Astrocyte (in vitro differentiated cells and primary cell): ENCODE measurements around the gene PNPLA1. TPM values are rescaled to one million over a fixed set of nuclear protein-coding genes. Genes with fewer than 3 reads are reported as not detected.

Source experiments
- DNase-seq: peaks from one replicate; pipeline ENCODE4 v3.0.0-alpha.2; 2010; ENCODE audit warnings: low read depth
- FAIRE-seq: peaks from 2 replicates; lab custom pipeline; 2011; peaks lifted over from hg19 to GRCh38; lab: Jason Lieb, UNC
- H2AFZ ChIP-seq: 2 replicates; pipeline ENCODE4 v1.6.0; 2012; ENCODE audit warnings: low read depth, low read length, inconsistent platforms
- H3K27ac ChIP-seq: 2 replicates; pipeline ENCODE4 v1.5.1; 2011; ENCODE audit warnings: low read depth, low read length, inconsistent platforms
- H3K27me3 ChIP-seq: 2 replicates; pipeline ENCODE4 v1.6.0; 2011; ENCODE audit warnings: low read length, inconsistent platforms; ENCODE audit not compliant: insufficient read depth
- H3K36me3 ChIP-seq: 2 replicates; pipeline ENCODE4 v1.5.1; 2011; ENCODE audit warnings: low read length, inconsistent platforms; ENCODE audit not compliant: insufficient read depth
- H3K4me1 ChIP-seq: 2 replicates; pipeline ENCODE4 v1.5.1; 2011; ENCODE audit warnings: low read length, inconsistent platforms; ENCODE audit not compliant: insufficient read depth
- H3K4me2 ChIP-seq: 2 replicates; pipeline ENCODE4 v1.6.0; 2012; ENCODE audit warnings: low read length, inconsistent platforms
- H3K4me3 ChIP-seq: 2 replicates; pipeline ENCODE4 v1.5.1; 2011; ENCODE audit warnings: low read depth, mild to moderate bottlenecking, low read length, inconsistent platforms; ENCODE audit not compliant: insufficient read depth
- H3K79me2 ChIP-seq: 2 replicates; pipeline ENCODE4 v1.6.0; 2012; ENCODE audit warnings: mild to moderate bottlenecking, low read length, inconsistent platforms; ENCODE audit not compliant: insufficient read depth
- H3K9ac ChIP-seq: 2 replicates; pipeline ENCODE4 v1.6.0; 2012; ENCODE audit warnings: mild to moderate bottlenecking, low read length, inconsistent platforms
- H3K9me3 ChIP-seq: 2 replicates; pipeline ENCODE4 v1.5.1; 2012; ENCODE audit warnings: low read depth, mild to moderate bottlenecking, low read length, inconsistent platforms; ENCODE audit not compliant: insufficient read depth
- H4K20me1 ChIP-seq: 2 replicates; pipeline ENCODE4 v1.6.0; 2012; ENCODE audit warnings: low read length, inconsistent platforms; ENCODE audit not compliant: insufficient read depth
- H3K27ac Mint-ChIP-seq: one replicate; pipeline ENCODE4 v1.8.0; 2021; ENCODE audit warnings: mild to moderate bottlenecking, mixed read lengths; ENCODE audit not compliant: unreplicated experiment
- H3K27me3 Mint-ChIP-seq: one replicate; pipeline ENCODE4 v1.8.0; 2021; ENCODE audit warnings: low read depth, mixed read lengths; ENCODE audit not compliant: unreplicated experiment
- H3K36me3 Mint-ChIP-seq: one replicate; pipeline ENCODE4 v1.8.0; 2021; ENCODE audit warnings: low read depth, mixed read lengths; ENCODE audit not compliant: unreplicated experiment
- H3K4me1 Mint-ChIP-seq: one replicate; pipeline ENCODE4 v1.8.0; 2021; ENCODE audit warnings: low read depth, mixed read lengths; ENCODE audit not compliant: unreplicated experiment
- H3K4me3 Mint-ChIP-seq: one replicate; pipeline ENCODE4 v1.8.0; 2021; ENCODE audit warnings: mild to moderate bottlenecking, moderate library complexity, mixed read lengths; ENCODE audit not compliant: unreplicated experiment
- H3K9me3 Mint-ChIP-seq: one replicate; pipeline ENCODE4 v1.8.0; 2021; ENCODE audit warnings: mild to moderate bottlenecking, mixed read lengths; ENCODE audit not compliant: unreplicated experiment
- CTCF ChIP-seq: IDR thresholded peaks from 2 replicates; pipeline ENCODE4 v1.5.1; 2011; ENCODE audit warnings: low read depth, mild to moderate bottlenecking, inconsistent platforms, low read length, moderate library complexity; ENCODE audit not compliant: insufficient read depth
- EZH2 ChIP-seq: IDR thresholded peaks from 2 replicates; pipeline ENCODE4 v1.6.1; 2012; ENCODE audit warnings: mild to moderate bottlenecking, low read length, inconsistent platforms; ENCODE audit not compliant: insufficient read depth
- total RNA-seq: library from RNA; stranded (reverse); gene quantifications from 2 replicates; pipeline ENCODE4 v1.2.1, GENCODE V29; 2021

Gene PNPLA1
- total RNA-seq, 1 donor from 2014 or later = not detected

- Mint-ChIP-seq H3K9me3 (no peaks in the 10 kb centered on the region), H3K4me3 (no peak overlapping the region), H3K27me3 (peaks cover 4% of the 10 kb centered on the region), H3K36me3 (no peaks in the 10 kb centered on the region), H3K4me1 (peaks cover 3% of the 10 kb centered on the region), H3K27ac (peak overlapping the region; percentile 69)
- Histone ChIP-seq H3K9ac (no peak overlapping the region), H3K4me2 (no peak overlapping the region), H3K4me3 (no peak overlapping the region), H3K27ac (no peak overlapping the region), H3K79me2 (no peaks in the 10 kb centered on the region), H2AFZ (no peak overlapping the region), H3K36me3 (no peaks in the 10 kb centered on the region), H3K9me3 (no peaks in the 10 kb centered on the region), H4K20me1 (no peaks in the 10 kb centered on the region), H3K27me3 (no peaks in the 10 kb centered on the region), H3K4me1 (peaks cover 6% of the 10 kb centered on the region)
- DNase-seq (no peak), FAIRE-seq (no peak)
- TF ChIP-seq EZH2 (no peak), CTCF (no peak)
Observed at GRCh38 chr6:36249536-36249935, 20.3 kb upstream of the PNPLA1 start.

GRCh38 chr6:36252005-36252404 lies 17.9 kb upstream of the PNPLA1 start:
- Histone ChIP-seq H3K27me3 (no peaks in the 10 kb centered on the region), H3K27ac (no peak overlapping the region), H3K9ac (no peak overlapping the region), H3K79me2 (no peaks in the 10 kb centered on the region), H3K4me1 (peaks cover 6% of the 10 kb centered on the region), H3K4me2 (no peak overlapping the region), H3K9me3 (no peaks in the 10 kb centered on the region), H3K4me3 (no peak overlapping the region), H4K20me1 (no peaks in the 10 kb centered on the region), H3K36me3 (no peaks in the 10 kb centered on the region), H2AFZ (no peak overlapping the region)
- DNase-seq (no peak), FAIRE-seq (no peak)
- Mint-ChIP-seq H3K27me3 (peaks cover 2% of the 10 kb centered on the region), H3K4me3 (no peak overlapping the region), H3K9me3 (no peaks in the 10 kb centered on the region), H3K36me3 (no peaks in the 10 kb centered on the region), H3K4me1 (no peaks in the 10 kb centered on the region), H3K27ac (no peak overlapping the region)
- TF ChIP-seq EZH2 (no peak), CTCF (no peak)

- H3K27me3 Mint-ChIP-seq = peaks cover 18% of the 10 kb centered on the region
- H3K9me3 Mint-ChIP-seq = peaks cover 10% of the 10 kb centered on the region
- peaks cover 13% of the 10 kb centered on the region for H3K4me1 Mint-ChIP-seq
- Histone ChIP-seq H3K4me2 (no peak overlapping the region), H3K79me2 (no peaks in the 10 kb centered on the region), H3K9ac (no peak overlapping the region), H4K20me1 (no peaks in the 10 kb centered on the region), H3K27ac (no peak overlapping the region), H3K4me1 (no peaks in the 10 kb centered on the region), H3K9me3 (no peaks in the 10 kb centered on the region), H2AFZ (no peak overlapping the region), H3K4me3 (no peak overlapping the region), H3K36me3 (no peaks in the 10 kb centered on the region), H3K27me3 (peaks cover 25% of the 10 kb centered on the region)
- FAIRE-seq (no peak), DNase-seq (no peak)
- TF ChIP-seq EZH2 (no peak), CTCF (no peak)
- no peak overlapping the region for H3K27ac Mint-ChIP-seq
- no peaks in the 10 kb centered on the region for H3K36me3 Mint-ChIP-seq
- H3K4me3 Mint-ChIP-seq = no peak overlapping the region
Observed at GRCh38 chr6:36263390-36264000, 6.4 kb upstream of the PNPLA1 start.
